BJ (cell line): ENCODE results near the gene PRICKLE3. TPM values are rescaled to one million over a fixed set of nuclear protein-coding genes. Genes with fewer than 3 reads are reported as not detected.

Source experiments
- CTCF ChIA-PET: fragments of 350-600 bp; formaldehyde crosslinking; extraction: SDS; loops from one replicate; lab custom pipeline; 2021; ENCODE audit warnings: antibody characterized with exemption, inconsistent platforms; lab: Yijun Ruan, JAX
- POLR2A ChIA-PET: fragments of 300-600 bp; sonication (Branson Sonifier 250); formaldehyde crosslinking; extraction: SDS; loops from one replicate; lab custom pipeline; 2021; ENCODE audit warnings: antibody characterized with exemption; lab: Charles Lee
- DNase-seq: peaks from one replicate; pipeline ENCODE4 v3.0.0-alpha.2; 2011; ENCODE audit warnings: low read depth
- H3K27me3 ChIP-seq: 2 replicates; pipeline ENCODE4 v1.6.0; 2011; ENCODE audit warnings: low read length; ENCODE audit not compliant: control insufficient read depth, insufficient read depth
- H3K36me3 ChIP-seq: 2 replicates; pipeline ENCODE4 v1.5.1; 2011; ENCODE audit warnings: low read length; ENCODE audit not compliant: control insufficient read depth, insufficient read depth
- H3K4me3 ChIP-seq: 2 replicates; pipeline ENCODE4 v1.5.1; 2011; ENCODE audit warnings: low read depth, mild to moderate bottlenecking, control low read depth, low read length
- polyA plus RNA-seq: library from polyadenylated mRNA; depleted of rRNA; stranded (reverse); fragments of >200 nt; gene quantifications from 2 replicates; pipeline ENCODE4 v1.2.3, GENCODE V29; 2011
- TF ChIP-seq, protein P1 (sequence below): IDR thresholded peaks from 2 replicates; pipeline ENCODE4 v1.5.1; 2011; ENCODE audit warnings: low read depth, mild to moderate bottlenecking, control low read depth, inconsistent platforms, low read length, moderate library complexity; ENCODE audit not compliant: insufficient read depth

Gene PRICKLE3
- polyA plus RNA-seq, 1 experiment = 6.9 TPM

DNA sequence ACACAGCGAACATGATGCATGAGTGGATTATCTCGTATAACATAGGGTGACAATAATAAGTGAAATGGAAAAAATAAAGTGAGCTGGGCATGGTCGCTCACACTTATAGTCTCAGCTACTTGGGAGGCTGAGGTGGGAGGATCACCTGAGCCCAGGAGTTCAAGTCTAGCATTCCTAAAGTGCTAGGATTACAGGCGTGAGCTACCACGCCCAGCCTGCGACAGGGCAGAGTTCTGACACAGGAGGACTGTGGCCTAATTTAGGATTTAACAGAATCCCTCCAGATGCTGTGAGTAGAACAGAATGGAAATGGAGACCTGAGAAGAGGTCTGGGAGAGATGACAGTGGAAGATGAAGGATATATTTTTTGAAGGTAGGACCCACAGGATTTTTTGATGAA, 3.4 kb upstream of the PRICKLE3 start:
- ChIA-PET CTCF (no interaction called here), POLR2A (no interaction called here)
- H3K27me3 ChIP-seq = no peaks in the 10 kb centered on the region
- no peaks in the 10 kb centered on the region for H3K36me3 ChIP-seq
- TF ChIP-seq, protein P1, sequence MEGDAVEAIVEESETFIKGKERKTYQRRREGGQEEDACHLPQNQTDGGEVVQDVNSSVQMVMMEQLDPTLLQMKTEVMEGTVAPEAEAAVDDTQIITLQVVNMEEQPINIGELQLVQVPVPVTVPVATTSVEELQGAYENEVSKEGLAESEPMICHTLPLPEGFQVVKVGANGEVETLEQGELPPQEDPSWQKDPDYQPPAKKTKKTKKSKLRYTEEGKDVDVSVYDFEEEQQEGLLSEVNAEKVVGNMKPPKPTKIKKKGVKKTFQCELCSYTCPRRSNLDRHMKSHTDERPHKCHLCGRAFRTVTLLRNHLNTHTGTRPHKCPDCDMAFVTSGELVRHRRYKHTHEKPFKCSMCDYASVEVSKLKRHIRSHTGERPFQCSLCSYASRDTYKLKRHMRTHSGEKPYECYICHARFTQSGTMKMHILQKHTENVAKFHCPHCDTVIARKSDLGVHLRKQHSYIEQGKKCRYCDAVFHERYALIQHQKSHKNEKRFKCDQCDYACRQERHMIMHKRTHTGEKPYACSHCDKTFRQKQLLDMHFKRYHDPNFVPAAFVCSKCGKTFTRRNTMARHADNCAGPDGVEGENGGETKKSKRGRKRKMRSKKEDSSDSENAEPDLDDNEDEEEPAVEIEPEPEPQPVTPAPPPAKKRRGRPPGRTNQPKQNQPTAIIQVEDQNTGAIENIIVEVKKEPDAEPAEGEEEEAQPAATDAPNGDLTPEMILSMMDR = no peak
- no peak overlapping the region for H3K4me3 ChIP-seq
- DNase-seq = no peak

DNA sequence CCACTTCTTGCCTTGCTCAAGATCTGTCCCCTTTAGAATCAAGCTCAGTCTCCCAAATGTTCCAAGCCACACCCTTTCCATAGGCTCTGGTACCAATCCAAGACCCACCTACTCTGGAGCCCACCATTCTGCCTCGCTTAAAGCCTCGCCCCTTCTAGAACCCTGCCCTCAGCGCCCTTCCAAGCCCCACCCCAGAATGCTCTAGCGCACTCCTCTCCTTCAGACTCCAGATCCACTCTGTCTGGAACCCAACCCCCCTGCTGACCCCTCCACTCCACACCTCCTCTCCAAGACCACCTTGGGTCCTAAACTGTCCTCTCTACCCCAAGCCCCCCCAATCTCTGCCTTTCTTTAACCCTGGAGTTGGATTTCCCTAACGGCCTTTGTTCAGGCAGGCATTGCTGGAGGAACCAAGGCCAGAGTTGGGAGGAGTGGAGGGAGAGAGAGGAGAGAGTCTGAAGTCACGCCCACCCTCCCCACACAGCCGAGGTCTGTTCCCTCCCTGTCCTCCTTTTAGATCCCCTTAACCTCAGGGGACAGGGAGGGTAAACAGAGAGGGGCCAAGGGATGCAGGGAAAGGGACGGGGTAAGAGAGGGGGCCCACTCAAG, 2.4 kb upstream of the PRICKLE3 start:
- no peaks in the 10 kb centered on the region for H3K27me3 ChIP-seq
- ChIA-PET CTCF (no interaction called here), POLR2A (no interaction called here)
- no peak for DNase-seq
- no peak overlapping the region for H3K4me3 ChIP-seq
- H3K36me3 ChIP-seq = peaks cover under 1% of the 10 kb centered on the region; the same call in 1 of the 2 replicates
- TF ChIP-seq, protein P1 = no peak

DNA sequence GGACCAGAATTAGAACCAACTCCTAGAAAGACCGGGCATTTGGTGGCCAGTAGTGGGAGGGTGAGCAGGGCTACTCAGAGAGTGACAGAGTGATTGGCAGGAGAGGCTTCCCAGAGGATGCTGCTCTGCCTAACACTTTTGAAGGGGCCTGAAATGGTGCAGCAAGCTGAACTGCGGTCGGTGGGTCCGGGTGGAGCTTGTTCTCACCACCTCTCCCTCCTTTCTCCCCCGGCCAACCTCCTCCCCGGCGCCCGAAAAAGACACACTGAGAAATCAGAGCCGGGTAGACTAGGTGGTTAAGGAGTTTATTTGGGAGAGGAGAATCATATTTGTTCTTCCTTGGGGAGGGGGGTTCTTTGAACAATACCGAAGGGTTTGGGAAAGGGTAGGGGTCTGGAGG, 1.4 kb upstream of the PRICKLE3 start:
- no peak for DNase-seq
- no peaks in the 10 kb centered on the region for H3K27me3 ChIP-seq
- ChIA-PET POLR2A (no interaction called here), CTCF (no interaction called here)
- peaks cover 1% of the 10 kb centered on the region; the same call in 1 of the 2 replicates for H3K36me3 ChIP-seq
- H3K4me3 ChIP-seq = no peak overlapping the region
- TF ChIP-seq, protein P1 = no peak

DNA sequence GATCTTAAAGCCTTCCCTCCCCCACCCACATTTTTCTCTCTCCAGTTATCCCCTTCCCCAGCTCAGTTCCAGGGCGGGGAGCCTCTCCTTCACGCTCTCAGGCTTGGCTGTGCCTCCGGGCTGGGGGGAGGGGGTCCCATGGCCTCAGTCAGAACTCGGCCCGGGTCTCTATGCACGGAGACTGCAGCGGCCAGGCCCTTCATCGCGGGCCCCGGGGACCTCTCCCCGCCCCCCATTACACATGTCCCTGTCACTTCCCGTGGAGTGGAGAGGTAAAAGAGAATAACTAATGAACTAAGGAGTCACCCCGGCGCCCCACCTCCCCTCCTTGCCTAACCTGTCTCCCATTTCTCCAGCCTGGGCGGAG, 838 bp upstream of the PRICKLE3 start:
- Histone ChIP-seq H3K27me3 (no peaks in the 10 kb centered on the region), H3K4me3 (no peak overlapping the region), H3K36me3 (peaks cover 1% of the 10 kb centered on the region; the same call in 1 of the 2 replicates)
- POLR2A ChIA-PET = no interaction called here
- CTCF ChIA-PET = no interaction called here
- DNase-seq = no peak
- TF ChIP-seq, protein P1 = no peak

DNA sequence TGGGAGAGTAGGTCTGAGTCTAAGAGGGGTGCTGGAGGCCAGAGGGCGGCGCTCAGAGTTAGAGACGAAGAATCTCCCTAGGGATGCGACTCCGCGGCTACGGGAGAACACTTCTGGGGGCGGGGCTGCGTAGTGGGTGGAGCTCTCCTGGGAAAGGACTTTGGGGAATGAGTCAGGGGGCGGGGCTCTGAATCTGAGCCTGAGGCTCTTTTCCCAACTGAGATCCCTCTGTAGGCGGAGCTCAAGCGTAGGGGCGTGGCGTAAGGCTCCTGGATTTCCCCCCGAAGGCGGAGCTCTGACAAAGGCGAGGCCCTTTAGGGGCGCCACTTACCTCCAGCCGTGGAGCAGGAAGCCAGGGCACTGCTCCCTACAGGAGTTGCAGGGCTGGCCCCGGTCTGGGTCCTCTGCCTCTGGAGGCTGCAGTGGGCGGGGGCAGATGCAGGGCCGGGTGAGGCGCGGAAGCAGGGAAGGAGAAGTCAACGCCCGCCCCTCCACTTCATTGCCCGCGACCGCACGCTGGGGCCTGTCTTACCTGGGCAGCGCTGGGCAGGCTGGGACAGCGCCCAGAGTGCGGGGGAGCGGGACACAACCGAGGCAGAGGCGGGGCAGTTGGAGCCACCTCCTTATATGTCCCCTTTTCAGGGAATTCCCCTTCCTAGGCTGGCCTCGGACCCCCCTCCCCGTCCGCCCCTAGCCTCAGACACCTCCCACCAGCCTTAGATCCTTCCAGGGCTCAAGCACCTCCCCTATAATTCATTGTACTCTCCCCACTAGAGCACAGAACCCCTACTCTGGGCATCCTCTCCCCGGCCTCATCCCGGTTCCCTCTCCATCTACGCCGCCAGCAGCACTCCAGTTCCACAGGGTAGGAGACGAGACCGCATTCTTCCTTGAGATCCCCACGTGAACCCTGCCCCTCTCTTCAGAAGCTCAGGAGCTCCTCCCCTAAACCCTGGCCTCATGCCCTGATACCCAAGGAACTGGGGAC, 1.6 kb downstream of the PRICKLE3 start:
- POLR2A ChIA-PET = no interaction called here
- CTCF ChIA-PET = interaction anchor here (0.7 to 1.4 kb wide), 3 partner anchors 8 to 15 kb away, joined by 4 to 5 read pairs (median 4); partner anchors contain the start of gene PLP2
- H3K4me3 ChIP-seq = peak overlapping the region; percentile 42

More for the DNA sequence above, 1.6 kb downstream of the PRICKLE3 start:
- TF ChIP-seq, protein P1 = no peak
- Histone ChIP-seq H3K36me3 (peaks cover 3% of the 10 kb centered on the region), H3K27me3 (no peaks in the 10 kb centered on the region)
- DNase-seq = peak; percentile 38
